Lower leg skin (tissue), 3 donors: ENCODE measurements around the gene ATP9A.

ENCODE experiments used
- CTCF ChIP-seq, 3 donors: fragments of 450-650 bp; IDR thresholded peaks; one replicate each; pipeline ENCODE4 v1.5.1; 2016; ENCODE audit warnings: antibody characterized with exemption in 3 of 3, mild to moderate bottlenecking in 3 of 3, moderate library complexity in 2 of 3
- POLR2A ChIP-seq, 2 donors: fragments of 450-650 bp; IDR thresholded peaks; one replicate each; pipeline ENCODE4 v1.6.1; 2016 to 2017; ENCODE audit warnings: antibody characterized with exemption in 2 of 2, mild to moderate bottlenecking in 1 of 2, moderate library complexity in 1 of 2

- no peak for TF ChIP-seq CTCF (IDR thresholded peaks at IDR 0.05)
- no peak for TF ChIP-seq POLR2A (IDR thresholded peaks at IDR 0.05)
Measured at GRCh38 chr20:51678026-51678697, 90.0 kb downstream of the ATP9A start.
